ENCODE data around the gene BUB1B.
"Not testable (repeated sequence)": the region's sequence is repeated elsewhere in the genome, so short reads cannot be mapped to it uniquely, and the experiment has no call there.

BUB1B gene

DNA sequence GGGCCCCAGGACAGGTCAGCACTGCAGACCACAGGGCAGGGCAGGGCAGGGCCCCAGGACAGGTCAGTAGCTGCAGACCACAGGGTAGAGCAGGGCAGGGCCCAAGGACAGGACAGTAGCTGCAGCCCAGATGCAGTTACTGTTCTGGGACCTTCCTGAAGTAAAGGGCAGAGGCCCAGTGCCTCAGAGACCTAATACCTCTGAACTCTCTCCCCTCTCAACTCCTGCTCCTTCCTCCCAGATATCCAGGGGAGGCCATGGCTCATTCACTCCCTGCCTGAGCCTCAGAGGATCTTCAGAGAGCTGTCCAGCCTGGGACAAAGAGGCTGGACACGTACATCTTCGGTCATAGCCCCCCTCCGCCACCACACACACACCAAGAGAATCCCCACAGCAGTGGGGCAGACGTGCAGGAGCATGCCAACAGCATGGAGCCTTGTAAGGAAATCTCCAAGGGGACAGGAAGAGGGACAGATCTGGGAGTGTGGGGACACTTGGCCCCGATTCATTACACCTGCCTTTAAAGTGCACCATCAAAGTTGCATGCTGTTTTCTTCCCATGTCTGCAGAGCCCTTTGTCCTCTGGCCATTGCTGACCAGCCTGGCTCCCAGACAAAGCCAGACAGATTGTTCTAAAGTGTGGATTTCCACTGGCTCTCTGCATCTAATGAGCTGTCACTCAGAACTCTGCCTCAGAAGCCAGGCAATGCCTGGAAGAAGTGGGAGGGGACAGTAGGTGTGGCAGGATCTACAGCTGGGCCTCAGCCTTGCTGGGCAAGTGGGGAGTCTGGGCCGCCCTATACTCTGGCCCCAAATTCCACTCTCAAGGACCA lies 24.2 kb upstream of the BUB1B start:
- DNase-seq, result no peak

DNA sequence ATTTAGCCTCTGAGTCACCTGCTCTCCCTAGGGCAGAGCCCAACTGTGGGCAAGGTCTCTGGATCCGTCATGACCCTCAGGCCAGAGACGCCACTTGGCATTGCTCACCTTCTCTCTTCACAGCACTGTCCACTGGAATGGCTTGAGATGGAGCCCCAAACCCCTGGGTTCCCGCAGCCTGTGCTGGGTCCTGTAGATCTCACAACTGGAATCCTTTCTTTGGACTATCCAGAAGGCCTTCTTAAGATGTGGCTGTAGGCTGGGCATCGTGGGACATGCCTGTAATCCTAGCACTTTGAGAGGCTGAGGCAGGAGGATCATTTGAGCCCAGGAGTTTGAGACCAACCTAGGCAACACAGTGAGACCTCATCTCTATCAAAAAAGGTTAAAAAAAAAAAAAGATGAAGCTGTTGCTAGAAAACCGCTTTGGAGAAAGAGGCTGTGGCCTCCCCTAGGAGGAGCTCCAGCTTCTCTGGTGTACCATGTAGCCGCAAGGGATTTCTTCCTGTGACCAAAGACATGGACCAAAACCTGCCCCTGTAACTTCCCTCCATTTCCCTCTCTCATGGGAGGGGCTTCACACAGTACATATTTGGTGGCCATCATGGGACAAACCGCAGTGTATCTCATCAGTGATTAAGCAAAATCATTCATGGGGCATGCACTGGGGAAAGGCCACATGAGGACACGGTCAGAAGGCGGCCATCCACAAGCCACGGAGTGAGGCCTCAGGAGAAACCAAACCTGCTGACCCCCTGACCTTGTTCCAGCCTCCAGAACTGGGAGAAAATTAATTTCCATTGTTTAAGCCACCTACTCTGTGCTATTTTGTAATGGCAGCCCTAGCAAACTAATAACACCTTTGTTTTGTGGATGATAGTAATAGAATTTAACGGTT lies 23.3 kb upstream of the BUB1B start:
- DNase-seq, result no peak

DNA sequence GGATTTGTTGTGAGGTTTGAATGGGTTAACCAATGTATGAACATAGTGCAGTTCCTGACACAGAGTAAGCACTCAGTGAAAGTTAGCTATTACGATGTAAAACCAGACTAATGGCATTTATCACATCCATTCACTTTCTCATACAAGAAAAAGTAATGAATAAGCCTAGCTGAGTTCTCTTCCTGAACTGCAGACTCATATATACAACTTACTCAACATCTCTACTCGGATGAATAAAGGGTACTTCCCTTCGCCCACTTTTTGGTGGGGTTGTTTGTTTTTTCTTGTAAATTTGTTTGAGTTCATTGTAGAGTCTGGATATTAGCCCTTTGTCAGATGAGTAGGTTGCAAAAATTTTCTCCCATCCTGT lies 22.7 kb upstream of the BUB1B start:
- not testable (repeated sequence) for DNase-seq

DNA sequence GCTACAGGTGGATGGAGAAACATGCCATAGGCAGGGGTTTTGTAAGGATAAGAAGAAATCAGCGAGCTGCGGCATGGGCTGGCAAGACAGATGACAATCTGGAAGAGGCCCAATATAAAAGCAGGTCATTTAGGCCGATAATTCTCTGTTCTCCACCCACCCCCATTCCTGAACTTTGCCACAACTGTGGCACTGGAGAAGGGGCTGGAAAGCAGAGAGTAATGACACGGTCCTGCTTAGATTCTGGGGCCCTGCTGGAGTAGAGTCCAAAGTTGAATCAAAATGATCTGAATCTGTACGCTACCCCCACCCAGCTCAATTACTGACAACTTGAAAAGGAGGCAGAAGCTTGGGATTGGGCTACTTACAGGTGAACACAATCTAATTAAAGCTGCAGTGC lies 18.4 kb upstream of the BUB1B start:
- no peak for DNase-seq

DNA sequence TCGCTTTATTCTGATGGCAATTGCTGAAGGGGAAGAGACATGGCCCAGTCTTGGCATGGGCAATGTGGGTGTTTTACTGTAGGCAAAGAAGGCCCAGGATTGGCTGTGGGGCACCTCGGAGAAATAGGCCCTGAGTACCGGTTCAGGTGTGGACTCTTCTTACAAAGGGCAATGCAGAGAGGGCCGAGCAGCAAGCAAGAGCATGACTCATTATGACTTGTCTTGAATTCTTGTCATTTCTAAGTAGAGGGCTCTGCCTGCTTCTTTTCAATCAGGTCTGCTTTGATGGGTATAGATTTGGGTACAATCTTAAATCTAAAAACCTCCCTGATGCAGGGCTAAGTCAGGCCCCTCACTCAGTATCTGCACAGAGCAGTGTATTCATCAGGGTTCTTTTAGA lies 14.8 kb upstream of the BUB1B start:
- no peak for DNase-seq

DNA sequence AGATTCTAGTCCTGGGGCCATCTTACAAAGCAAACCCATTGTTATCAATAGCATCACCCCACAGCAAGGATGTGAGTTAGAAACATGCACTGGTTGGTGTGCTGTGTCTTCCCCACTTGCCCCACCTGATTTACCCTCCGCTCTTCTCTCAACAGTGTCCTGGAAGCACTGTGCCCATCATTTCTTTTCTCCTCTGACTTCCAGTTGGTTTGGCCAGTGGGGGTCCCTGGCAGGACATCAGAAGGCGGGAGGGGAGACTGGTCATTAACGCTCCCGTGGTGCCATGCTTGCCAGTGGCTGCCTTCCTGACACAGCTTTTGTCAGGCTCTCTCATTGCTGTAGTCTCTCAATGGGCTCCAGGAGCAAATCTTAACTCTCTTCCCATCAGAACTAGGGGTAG lies 11.5 kb upstream of the BUB1B start:
- no peak for DNase-seq

DNA sequence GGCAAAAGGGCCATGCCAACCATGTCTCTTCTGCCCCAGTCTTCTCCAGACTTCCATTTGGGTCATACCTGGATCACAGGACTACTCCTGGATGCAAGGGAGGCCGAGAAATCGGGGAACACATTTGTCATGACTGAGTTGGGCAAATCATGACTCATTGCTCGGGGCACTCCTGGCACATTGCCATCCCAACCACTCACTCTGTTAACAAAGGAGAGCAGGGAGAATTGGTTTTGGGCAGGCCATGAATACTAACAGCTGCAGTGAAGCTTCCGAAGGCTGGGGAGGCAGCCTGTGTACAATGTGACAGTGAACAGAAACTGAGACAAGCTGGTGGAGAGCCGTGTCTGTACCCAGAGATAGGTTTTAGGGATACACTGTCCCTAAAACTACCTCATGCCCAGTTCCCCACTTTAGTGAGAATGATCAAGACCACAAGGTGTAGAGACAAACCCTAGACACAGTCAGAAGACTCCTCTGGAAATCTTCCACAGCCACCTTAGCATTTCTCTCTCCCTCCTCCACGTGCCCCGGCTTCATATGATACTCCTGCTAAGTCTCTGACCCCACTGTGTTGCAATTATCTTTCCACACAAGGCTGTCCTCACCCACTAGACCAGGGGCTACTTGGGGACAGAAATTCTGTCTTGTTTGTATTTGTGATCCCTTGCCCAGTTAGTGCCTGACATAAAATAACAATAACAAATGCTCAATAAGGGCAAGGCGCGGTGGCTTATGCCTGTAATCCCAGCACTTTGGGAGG lies 10.5 kb upstream of the BUB1B start:
- peak; percentile 18 for DNase-seq

DNA sequence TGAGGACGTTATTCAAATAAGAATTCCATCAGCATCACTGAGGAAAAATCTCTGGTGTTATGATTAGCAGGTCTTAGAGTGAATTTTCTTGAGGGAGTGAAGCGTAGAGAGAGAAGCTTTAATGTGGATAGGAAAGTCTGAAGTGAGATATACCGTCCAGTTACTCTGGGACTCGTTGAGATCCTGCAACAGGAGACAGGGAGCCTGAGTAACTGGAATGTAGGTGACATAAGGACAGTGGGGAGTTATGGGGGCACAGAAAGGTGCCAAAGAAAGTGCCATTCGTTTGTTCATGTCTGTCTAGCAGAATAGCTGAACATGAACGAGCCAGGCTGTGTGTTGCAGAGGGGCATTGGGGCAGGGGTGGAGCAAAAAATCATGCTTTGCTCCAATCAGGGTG lies 9.4 kb upstream of the BUB1B start:
- DNase-seq, result no peak

DNA sequence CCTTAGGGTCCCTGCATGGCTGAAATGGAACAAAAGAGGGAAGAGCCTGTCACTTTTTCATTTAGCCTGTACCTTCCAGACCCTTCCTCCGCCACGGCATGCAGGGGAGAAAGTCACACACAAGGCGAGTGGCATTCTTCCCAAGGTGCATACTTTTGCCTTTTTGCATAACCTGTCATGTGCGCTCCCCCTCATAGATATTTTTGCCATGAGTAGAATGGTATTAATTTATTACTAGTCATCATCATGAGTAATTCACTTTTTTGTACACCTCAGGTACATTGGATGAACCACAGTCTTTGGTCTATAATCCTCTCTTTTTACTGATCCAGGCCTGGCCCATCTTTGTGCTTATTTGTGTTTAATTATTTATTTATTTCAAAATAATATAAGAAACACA lies 8.9 kb upstream of the BUB1B start:
- no peak for DNase-seq

DNA sequence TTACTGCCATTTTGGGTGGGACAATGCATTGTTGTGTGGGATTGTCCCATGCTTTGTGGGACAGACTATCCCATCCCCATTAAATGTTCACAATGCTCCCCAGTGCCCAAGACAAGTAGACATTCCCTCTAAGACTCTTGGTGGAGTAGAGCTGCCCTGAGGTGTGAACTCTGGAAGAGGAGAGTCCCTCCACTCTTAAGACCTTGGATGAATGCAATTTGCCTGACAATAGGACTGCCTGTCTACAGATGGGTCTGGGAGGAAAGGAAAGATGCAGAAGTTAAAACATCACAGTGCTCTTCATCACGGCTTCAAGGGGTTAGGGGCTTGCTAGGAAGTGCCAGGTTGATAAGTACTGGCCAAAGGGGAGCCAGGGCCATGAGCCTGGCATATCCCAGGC lies 6.0 kb upstream of the BUB1B start:
- not testable (repeated sequence) for DNase-seq

DNA sequence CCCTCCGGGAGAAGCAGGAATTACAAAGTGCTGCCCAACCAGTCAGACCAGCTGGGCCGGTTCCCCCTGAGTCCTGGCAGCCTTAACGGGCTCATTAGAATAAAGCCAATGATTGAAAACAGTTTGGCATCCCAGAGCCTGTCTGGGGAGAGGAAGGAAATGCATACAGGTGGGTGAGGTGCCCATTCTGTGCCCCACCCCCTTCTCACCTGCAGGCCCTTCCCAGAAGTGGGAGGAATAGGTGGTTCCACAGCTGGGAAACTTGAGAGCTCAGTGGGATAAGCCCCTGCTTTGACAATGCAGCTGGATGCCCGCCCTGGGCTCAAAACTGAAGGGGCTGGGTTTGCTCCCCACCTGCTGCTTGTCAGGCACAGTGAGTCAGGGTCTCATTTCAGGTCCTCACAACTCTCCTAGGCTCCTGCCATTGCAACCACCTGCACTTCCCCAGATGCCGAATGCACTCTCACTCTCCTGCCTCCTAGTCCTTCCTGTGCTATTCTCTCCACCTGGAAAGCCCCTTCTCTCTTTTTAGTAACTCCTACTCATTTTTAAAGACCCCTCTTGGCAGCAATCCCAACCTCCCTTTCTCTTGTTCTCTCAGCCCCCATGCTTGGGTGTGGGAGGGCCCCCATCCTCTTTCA lies 5.5 kb upstream of the BUB1B start:
- DNase-seq, result peak; percentile 77

DNA sequence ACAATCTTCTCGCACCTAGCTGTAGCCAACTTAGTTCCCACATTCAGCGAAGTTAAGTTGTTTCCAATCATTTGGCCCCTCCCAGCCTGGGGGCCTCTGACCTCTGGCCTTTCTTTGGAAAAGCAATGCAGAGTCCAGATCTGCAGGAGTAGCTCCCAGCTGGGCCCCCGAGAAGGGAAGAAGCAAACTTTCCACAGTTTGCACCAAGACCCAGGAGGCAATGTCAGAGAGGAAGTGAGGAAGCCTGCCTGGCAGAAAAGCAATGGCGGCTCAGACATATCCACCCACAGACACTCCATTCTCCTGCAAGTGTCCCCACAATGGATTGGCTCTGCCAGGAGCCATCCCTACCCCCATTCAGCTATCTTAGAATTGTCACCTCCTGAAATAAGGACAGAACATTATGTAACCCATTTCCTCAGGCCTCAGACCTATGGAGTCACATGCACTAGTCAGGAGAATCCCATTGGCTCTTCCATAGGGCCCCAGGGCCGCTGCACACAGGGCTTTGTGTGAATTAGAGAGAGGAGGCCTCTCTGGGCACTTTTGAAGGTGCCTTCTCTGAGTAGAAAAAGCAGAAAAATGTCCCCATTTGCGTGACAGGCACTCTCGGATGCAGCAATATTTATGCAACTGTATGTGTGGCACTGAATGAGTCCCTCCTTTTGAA lies 3.0 kb upstream of the BUB1B start:
- no peak for DNase-seq

DNA sequence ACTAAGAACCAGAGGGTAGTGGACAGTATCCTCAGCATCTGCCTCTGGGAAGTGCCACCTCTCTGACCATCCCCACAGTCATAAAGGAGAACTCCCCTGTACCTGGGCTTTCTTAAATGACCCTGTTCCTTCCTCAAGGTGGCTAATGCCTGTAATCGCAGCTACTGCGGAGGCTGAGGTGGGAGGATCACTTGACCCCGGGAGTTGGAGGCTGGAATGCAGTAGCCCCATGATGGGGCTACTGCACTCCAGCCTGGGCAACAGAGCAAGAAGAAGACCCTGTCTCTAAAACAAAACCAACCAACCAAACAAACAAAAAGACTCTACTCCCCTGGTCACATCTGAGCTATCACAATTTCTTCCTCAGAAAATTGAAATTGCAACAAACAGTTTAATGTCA lies 848 bp upstream of the BUB1B start:
- no peak for DNase-seq

DNA sequence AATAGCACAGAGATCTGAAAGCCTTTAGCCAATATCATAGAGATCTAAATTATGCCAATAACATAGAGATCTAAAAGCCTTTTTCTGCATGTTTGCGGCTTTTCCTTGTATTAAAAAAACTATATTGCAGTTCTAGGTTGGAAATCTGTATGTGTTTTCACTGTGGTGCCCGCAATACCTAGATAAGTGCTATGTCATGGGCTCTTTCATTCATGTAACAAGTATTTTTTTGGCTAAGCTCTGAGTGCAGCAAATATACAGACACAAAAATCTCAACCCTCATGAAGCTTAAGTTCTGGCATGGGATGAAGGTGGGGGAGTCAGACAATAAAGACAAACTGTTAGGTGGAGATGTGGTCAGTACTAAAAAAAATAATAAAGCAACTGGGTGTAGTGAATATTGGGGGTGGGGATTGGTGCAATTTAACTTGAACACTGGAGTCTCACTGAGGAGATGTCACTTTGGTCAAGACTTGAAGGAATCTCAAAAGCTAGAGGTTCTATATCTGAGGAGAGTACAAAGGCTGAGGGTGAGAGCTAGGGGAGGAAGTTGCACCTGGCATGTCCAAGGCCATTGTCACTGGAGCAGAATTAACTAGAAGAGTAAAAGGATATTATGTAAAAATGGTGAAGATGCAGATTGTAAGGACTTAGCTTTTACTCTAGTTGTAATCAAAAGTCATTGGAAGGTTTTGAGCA lies 973 bp downstream of the BUB1B start:
- no peak for DNase-seq

DNA sequence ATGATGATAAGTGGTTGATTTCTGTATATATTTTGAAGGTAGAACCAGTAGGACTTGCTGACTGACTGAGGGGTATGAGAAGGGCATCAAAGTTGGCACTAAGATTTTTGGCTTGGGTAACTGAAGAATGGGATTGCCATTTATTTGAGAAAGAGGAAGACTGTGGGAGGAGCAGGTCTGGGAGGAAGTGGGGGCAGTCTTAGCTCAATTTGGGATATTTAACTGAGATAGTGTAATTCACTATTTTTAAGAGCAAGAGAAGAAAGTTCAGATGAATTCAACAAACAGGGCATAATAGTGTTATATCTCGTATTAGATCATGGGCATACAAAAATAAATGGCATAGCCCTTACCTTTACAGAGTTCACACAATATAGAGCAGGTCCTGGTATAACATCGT lies 1.7 kb downstream of the BUB1B start:
- no peak for DNase-seq

DNA sequence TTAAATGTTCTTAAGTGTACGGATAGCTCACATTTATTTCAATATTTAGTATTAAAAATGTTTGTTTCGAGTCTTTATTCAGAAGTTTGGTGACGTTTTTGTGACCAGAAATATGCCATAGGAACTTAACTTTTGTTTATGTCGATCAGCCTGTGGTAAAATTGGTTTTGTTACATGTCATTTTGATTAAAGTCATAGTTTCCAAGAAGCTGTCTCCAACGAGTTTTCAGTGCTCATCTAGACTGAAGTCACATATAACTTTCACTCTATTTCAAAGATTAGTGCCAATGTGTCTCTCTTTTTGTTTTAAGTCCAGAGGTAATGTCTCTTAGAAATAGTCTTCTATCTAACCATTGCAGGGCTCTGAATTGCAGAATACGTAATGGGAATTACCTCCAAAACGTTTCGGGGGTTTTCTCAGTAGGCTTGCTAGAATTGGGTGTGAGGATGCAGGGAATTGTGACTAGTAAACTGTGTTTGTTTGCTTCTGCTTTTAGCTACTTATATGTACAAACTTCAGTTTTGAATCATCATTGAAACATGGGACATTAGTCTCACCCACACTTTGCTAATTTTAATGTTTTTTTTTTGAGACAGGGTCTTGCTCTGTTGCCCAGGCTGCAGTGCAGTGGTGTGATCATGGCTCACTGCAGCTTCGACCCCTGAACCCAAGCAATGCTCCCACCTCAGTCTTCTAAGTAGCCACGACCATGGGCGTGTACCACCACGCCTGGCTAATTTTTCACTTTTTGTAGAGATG lies 3.0 kb downstream of the BUB1B start:
- DNase-seq, result no peak

DNA sequence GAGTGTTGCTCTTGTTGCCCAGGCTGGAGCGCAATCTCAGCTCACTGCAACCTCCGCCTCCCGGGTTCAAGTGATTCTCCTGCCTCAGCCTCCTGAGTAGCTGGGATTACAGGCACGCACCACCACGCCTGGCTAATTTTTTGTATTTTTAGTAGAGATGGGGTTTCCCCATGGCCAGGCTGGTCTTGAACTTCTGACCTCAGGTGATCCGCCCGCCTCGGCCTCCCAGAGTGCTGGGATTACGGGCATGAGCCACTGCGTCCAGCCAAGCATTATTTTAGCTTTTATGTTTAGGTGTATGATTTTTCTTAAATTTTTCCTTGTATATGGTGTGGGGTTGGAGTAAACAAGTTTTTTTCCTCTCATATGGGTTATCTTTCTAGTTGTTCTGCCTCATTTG lies 6.5 kb downstream of the BUB1B start:
- not testable (repeated sequence) for DNase-seq

DNA sequence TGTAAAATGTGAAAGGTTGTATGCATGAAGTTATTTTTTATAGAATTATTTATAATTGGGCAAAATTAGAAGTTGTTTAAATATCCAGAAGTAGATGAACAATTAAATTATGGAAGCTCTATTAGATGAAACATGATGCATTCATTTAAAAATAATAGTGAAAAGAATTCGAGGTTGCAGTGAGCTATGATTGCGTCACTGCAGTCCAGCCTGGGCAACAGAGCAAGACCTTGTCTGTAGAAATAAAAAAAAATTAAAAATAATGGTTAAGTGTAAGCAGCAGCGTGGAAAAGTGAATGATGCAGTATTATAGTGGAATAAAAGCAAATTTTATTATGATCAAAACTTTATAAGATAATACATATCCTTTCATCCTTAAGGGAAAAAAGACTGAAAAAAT lies 14.3 kb downstream of the BUB1B start:
- no peak for DNase-seq

DNA sequence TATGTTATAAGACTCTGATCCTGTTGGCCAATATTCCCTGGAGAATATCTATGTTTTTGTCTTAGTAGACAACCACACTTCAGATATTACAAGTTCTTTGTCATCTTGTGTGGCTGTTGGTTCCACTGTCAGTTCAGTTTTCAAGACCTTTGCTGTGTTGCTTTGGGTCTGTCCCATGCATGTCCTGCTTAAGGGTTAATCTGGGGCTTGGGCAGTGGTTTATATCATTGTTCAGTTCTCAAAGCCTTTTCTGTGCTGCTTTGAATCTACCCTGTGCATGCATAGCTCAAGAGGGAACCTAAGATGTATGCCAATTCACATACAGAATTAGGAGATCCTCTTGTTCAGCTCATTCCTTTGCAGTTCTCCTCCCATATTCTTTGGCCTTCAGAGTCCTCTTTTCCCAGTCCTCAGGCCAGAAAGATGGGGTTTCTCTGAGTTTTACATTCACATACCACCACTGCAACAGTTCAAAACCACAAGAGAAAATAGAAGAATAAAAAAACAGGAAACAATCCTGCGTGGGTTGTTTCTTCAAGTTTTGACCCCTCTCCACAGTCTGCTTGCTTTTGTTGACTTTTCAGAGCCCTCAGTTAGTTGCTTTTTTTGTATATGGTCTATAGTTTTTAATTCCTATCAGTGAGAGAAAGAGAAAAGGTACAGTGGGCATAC lies 21.6 kb downstream of the BUB1B start:
- no peak for DNase-seq

All from NCI-H748 treated with DMSO at 0.1 percent for 48 hours (cell line).